Amniotic epithelial cell (primary cell): ENCODE measurements around the gene ZNF503.

Source experiments
- DNase-seq: peaks from one replicate; pipeline ENCODE4 v3.0.0-alpha.2; 2010; ENCODE audit warnings: low read depth

The ZNF503 gene

GRCh38 chr10:75431180-75432111 lies 29.9 kb upstream of the ZNF503 start, which contains the start of gene LRMDA:
Gene LRMDA, plus strand, starts transcription at chr10:75431624.
- DNase-seq, result peak; percentile 29

- DNase-seq, result peak; percentile 38
Measured at GRCh38 chr10:75430000-75430763, 28.6 kb upstream of the ZNF503 start.

GRCh38 chr10:75429159-75429827 lies 27.7 kb upstream of the ZNF503 start:
- no peak for DNase-seq

- peak; percentile 35 for DNase-seq
Measured at GRCh38 chr10:75428434-75429158, 27.0 kb upstream of the ZNF503 start.

- no peak for DNase-seq
Measured at GRCh38 chr10:75427951-75428350, 26.4 kb upstream of the ZNF503 start.

GRCh38 chr10:75426880-75427279 lies 25.3 kb upstream of the ZNF503 start:
- DNase-seq, result no peak

- DNase-seq, result no peak
Measured at GRCh38 chr10:75425291-75426079, 23.9 kb upstream of the ZNF503 start.

- DNase-seq, result no peak
Measured at GRCh38 chr10:75424571-75424970, 23.0 kb upstream of the ZNF503 start.

GRCh38 chr10:75422913-75423312 lies 21.3 kb upstream of the ZNF503 start:
- DNase-seq, result no peak

- no peak for DNase-seq
Measured at GRCh38 chr10:75418712-75419111, 17.1 kb upstream of the ZNF503 start.

- DNase-seq, result no peak
Measured at GRCh38 chr10:75418293-75418692, 16.7 kb upstream of the ZNF503 start.

GRCh38 chr10:75417522-75417927 lies 16.0 kb upstream of the ZNF503 start:
- no peak for DNase-seq

GRCh38 chr10:75414527-75414926 lies 13.0 kb upstream of the ZNF503 start:
- DNase-seq, result no peak

- DNase-seq, result no peak
Measured at GRCh38 chr10:75410132-75411005, 8.8 kb upstream of the ZNF503 start.

GRCh38 chr10:75408911-75409885 lies 7.6 kb upstream of the ZNF503 start:
- no peak for DNase-seq

GRCh38 chr10:75408509-75408875 lies 6.9 kb upstream of the ZNF503 start:
- no peak for DNase-seq

GRCh38 chr10:75407713-75408508 lies 6.3 kb upstream of the ZNF503 start:
- DNase-seq, result no peak

GRCh38 chr10:75407224-75407712 lies 5.7 kb upstream of the ZNF503 start:
- DNase-seq, result no peak
